H7 (cell line): ENCODE measurements around the gene ARRDC5. TPM values are rescaled to one million over a fixed set of nuclear protein-coding genes. Genes with fewer than 3 reads are reported as not detected.

ENCODE experiments used
- DNase-seq: peaks from one replicate; pipeline ENCODE4 v3.0.0; 2012
- H3K27me3 ChIP-seq: 2 replicates; pipeline ENCODE4 v1.6.0; 2011; ENCODE audit warnings: mild to moderate bottlenecking, low read length; ENCODE audit not compliant: control insufficient read depth, insufficient read depth
- H3K36me3 ChIP-seq: replicated peaks from 2 replicates; pipeline ENCODE4 v1.5.1; 2011; ENCODE audit warnings: low read length; ENCODE audit not compliant: control insufficient read depth, insufficient read depth
- H3K4me3 ChIP-seq: 2 replicates; pipeline ENCODE4 v1.5.1; 2011; ENCODE audit warnings: low read depth, mild to moderate bottlenecking, control low read depth, low read length, moderate library complexity; ENCODE audit not compliant: insufficient read depth
- total RNA-seq: library from RNA; depleted of rRNA; stranded (reverse); fragments of >200 nt; shearing (Covaris generic); gene quantifications from 2 replicates; pipeline ENCODE4 v1.2.3, GENCODE V29; 2014; rRNA removed

Gene ARRDC5
- total RNA-seq, 1 experiment from 2014 or later: not detected

- Histone ChIP-seq H3K4me3 (no peak overlapping the region), H3K36me3 (peaks cover 12% of the 10 kb centered on the region), H3K27me3 (no peaks in the 10 kb centered on the region)
- no peak for DNase-seq
Observed at GRCh38 chr19:4844348-4845179, 58.1 kb downstream of the ARRDC5 start.

GRCh38 chr19:4843647-4843965 lies 59.1 kb downstream of the ARRDC5 start:
- DNase-seq: no peak
- H3K27me3 ChIP-seq: no peaks in the 10 kb centered on the region
- peaks cover 14% of the 10 kb centered on the region for H3K36me3 ChIP-seq
- H3K4me3 ChIP-seq: no peak overlapping the region

Other genes starting within 250 kb of the ARRDC5 start
- 90.2 and 92.2 TPM in 2 replicates for gene MYDGF, start 232.6 kb downstream of the ARRDC5 start, total RNA-seq
- gene DPP9, start 179.1 kb downstream of the ARRDC5 start, total RNA-seq: 36.2 and 41.7 TPM in 2 replicates
- gene FEM1A, start 111.2 kb downstream of the ARRDC5 start, total RNA-seq: 16.1 and 17.2 TPM in 2 replicates
- gene TICAM1, start 71.2 kb downstream of the ARRDC5 start, total RNA-seq: 0.17 and 0.30 TPM in 2 replicates
- 88.8 and 95.2 TPM in 2 replicates for gene PLIN3, start 35.2 kb downstream of the ARRDC5 start, total RNA-seq
- gene UHRF1, start 6.6 kb upstream of the ARRDC5 start, total RNA-seq: 22.1 and 54.0 TPM in 2 replicates
- 12.0 and 18.5 TPM in 2 replicates for gene KDM4B, start 66.2 kb upstream of the ARRDC5 start, total RNA-seq